Measurements from ENCODE around the gene PLEKHM2.

GRCh38 chr1:15767941-15768340 is 83.8 kb downstream of the PLEKHM2 start:
- TF ChIP-seq CTCF (optimal IDR thresholded peaks at IDR 0.05 in 1 of 3, IDR thresholded peaks at IDR 0.05 in 1 of 3, conservative IDR thresholded peaks at IDR 0.05 in 1 of 3; ENCODE audit: extremely low read depth in 1 of 3, insufficient read depth in 2 of 3, low read length in 3 of 3): no peak
- TF ChIP-seq EZH2 (IDR thresholded peaks at IDR 0.05; ENCODE audit: low read length): no peak

All from keratinocyte (primary cell).